ENCODE data around the gene RGS3. TPM values are rescaled to one million over a fixed set of nuclear protein-coding genes. Genes with fewer than 3 reads are reported as not detected.
"Not testable (repeated sequence)": the region's sequence is repeated elsewhere in the genome, so short reads cannot be mapped to it uniquely, and the experiment has no call there.

The RGS3 gene
- 10 to 100 TPM in 7 of 8 experiments, 1 to 10 TPM in 1; 5.7 to 82.3 (median 50.6) TPM for total RNA-seq

GRCh38 chr9:113463418-113464285 is at the start of gene RGS3:
Gene RGS3 (plus strand): TSS chr9:113463727. CDS start chr9:113463803, 76 bp downstream.
- peak in 6 of 8 experiments; percentile 27 to 98 (median 97) for ATAC-seq (replicated peaks in 6 of 8)
- WGBS, 10 experiments, result 10 to 94% (median 58%) methylated on average over 1 to 7 of the region's 55 CpGs; no CpG with 5 or more reads in 4 of the 10 experiments
- Histone ChIP-seq H3K4me1 (replicated peaks in 1 of 2) (peaks cover 29 to 33% of the 10 kb centered on the region in 2 donors), H3K4me3 (peak within 1 kb of the TSS; percentile 23 to 39 (median 35)), H3K27ac (no peak within 1 kb of the TSS)
- in situ Hi-C loops (cut with MboI; ENCODE audit: low pct_unique_long_range_greater_than_20kb in 2 of 9, low sequenced_read_pairs in 9 of 9, unreplicated experiment in 9 of 9), result loop anchor here in 3 of 9 experiments (25.0 kb wide), 2 partner anchors 124 to 199 kb away; no protein-coding TSS in a partner anchor

DNA sequence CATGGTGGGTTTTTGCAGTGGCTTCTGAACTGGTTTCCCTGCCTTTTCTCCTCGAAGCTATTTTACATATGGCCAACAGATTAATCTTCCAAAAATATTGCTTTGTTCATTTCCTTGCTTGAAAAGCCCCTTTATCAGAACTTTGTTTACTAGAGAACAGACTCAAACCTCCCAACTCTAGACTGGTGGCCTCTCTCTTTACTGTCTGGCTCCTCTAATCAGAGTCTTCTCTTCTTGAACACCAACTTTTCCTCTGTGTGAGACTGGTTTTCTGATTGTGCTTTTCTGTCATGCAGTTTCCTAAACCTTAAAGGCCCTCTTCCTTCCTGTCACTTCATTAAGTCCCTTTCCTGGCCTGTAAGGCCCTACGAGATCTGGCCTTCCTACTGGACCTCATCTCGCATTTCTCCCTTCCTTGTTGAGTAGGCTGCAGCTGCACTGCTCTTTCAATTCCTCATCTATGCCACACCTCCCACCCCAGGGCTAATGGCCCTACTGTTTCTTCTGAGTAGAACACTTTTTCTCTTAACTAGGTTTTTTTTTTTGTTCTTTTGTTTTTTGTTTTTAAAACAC is 47.3 kb upstream of the RGS3 start:
- Histone ChIP-seq H3K4me3 (no peak overlapping the region), H3K27ac (no peak overlapping the region), H3K4me1 (replicated peaks in 1 of 2) (peaks cover 4 to 6% of the 10 kb centered on the region in 2 donors)
- in situ Hi-C loops (cut with MboI; ENCODE audit: low pct_unique_long_range_greater_than_20kb in 2 of 9, low sequenced_read_pairs in 9 of 9, unreplicated experiment in 9 of 9), result no loop called here
- peak in 2 of 8 experiments; percentile 78 to 85 for ATAC-seq (replicated peaks in 6 of 8)
- WGBS, 10 experiments, result 0 to 73% (median 60%) methylated on average over 1 to 3 of the region's 3 CpGs; no CpG with 5 or more reads in 1 of the 10 experiments

DNA sequence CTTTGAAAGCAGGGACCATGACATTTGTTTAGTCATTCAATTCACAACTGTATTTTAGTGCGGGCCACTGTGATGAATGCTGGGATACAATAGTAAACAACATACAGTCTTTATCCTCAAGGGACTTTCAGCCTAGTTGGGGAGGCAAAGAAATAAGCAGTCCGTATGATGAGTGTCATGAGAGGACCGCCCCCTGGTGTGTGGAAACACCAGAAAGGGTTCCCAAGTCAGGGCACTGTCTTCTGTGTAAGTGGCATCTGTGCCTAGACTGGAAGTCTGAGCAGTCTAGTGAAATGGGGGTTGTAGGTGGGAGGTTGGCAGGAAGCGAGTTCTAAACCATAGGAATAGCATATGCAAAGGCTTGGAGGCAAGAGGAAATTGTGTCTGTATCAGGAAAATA is 46.2 kb upstream of the RGS3 start:
- Histone ChIP-seq H3K4me1 (replicated peaks in 1 of 2) (no peaks in the 10 kb centered on the region), H3K4me3 (no peak overlapping the region), H3K27ac (no peak overlapping the region)
- in situ Hi-C loops (cut with MboI; ENCODE audit: low pct_unique_long_range_greater_than_20kb in 2 of 9, low sequenced_read_pairs in 9 of 9, unreplicated experiment in 9 of 9), result no loop called here
- WGBS, 10 experiments, result 57 to 100% (median 91%) methylated on average over 1 to 4 of the region's 4 CpGs
- no peak for ATAC-seq (replicated peaks in 6 of 8)

- H3K4me3 ChIP-seq, result no peak overlapping the region
- no peak overlapping the region for H3K27ac ChIP-seq
- 33 to 100% (median 73%) methylated on average over 1 to 3 of the region's 3 CpGs for WGBS, 10 experiments
- in situ Hi-C loops (cut with MboI; ENCODE audit: low pct_unique_long_range_greater_than_20kb in 2 of 9, low sequenced_read_pairs in 9 of 9, unreplicated experiment in 9 of 9), result no loop called here
- no peaks in the 10 kb centered on the region for H3K4me1 ChIP-seq (replicated peaks in 1 of 2)
- ATAC-seq (replicated peaks in 6 of 8), result no peak
Measured at GRCh38 chr9:113421726-113422125, 41.8 kb upstream of the RGS3 start.

- ATAC-seq (replicated peaks in 6 of 8), result peak in 1 of 8 experiments; percentile 43
- in situ Hi-C loops (cut with MboI; ENCODE audit: low pct_unique_long_range_greater_than_20kb in 2 of 9, low sequenced_read_pairs in 9 of 9, unreplicated experiment in 9 of 9), result loop anchor here in 2 of 9 experiments (25.0 kb wide), 2 partner anchors 162 to 237 kb away; no protein-coding TSS in a partner anchor
- H3K4me3 ChIP-seq, result no peak overlapping the region
- H3K4me1 ChIP-seq (replicated peaks in 1 of 2), result no peaks in the 10 kb centered on the region
- H3K27ac ChIP-seq, result no peak overlapping the region
- 0 to 65% (median 33%) methylated on average over 1 to 2 of the region's 2 CpGs; no CpG with 5 or more reads in 2 of the 10 experiments for WGBS, 10 experiments
Measured at GRCh38 chr9:113425072-113425471, 38.5 kb upstream of the RGS3 start.

DNA sequence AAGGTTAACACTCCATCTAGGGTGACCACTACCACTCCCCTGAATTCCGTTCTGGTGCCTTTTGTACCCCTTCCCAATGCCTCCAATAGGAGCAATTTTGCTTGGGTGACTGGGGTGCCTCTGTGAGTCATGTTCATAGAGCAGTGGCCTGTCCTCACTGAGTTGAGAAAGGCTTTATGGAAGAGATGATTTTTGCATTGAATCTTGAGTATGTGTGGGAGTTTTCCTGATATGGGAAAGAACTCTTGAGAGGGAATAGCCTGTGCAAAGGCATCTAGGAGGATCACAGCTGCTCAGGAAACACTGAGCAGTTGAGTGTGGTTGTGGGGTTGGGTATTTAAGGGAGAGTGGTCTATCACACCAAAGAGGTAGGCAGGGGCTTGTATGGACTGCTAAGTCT is 36.8 kb upstream of the RGS3 start:
- ATAC-seq (replicated peaks in 6 of 8), result no peak
- no peaks in the 10 kb centered on the region for H3K4me1 ChIP-seq (replicated peaks in 1 of 2)
- no peak overlapping the region for H3K27ac ChIP-seq
- H3K4me3 ChIP-seq, result no peak overlapping the region
- WGBS, 10 experiments, result 0 to 100% (median 93%) methylated on average over 1 of the region's 1 CpG; no CpG with 5 or more reads in 6 of the 10 experiments
- in situ Hi-C loops (cut with MboI; ENCODE audit: low pct_unique_long_range_greater_than_20kb in 2 of 9, low sequenced_read_pairs in 9 of 9, unreplicated experiment in 9 of 9), result loop anchor here in 2 of 9 experiments (25.0 kb wide), 2 partner anchors 161 to 236 kb away; no protein-coding TSS in a partner anchor

GRCh38 chr9:113427629-113428028 is 35.9 kb upstream of the RGS3 start:
- peak in 2 of 8 experiments; percentile 24 to 66 for ATAC-seq (replicated peaks in 6 of 8)
- Histone ChIP-seq H3K27ac (no peak overlapping the region), H3K4me3 (no peak overlapping the region), H3K4me1 (replicated peaks in 1 of 2) (no peaks in the 10 kb centered on the region)
- in situ Hi-C loops (cut with MboI; ENCODE audit: low pct_unique_long_range_greater_than_20kb in 2 of 9, low sequenced_read_pairs in 9 of 9, unreplicated experiment in 9 of 9), result loop anchor here in 2 of 9 experiments (25.0 kb wide), 2 partner anchors 160 to 235 kb away; no protein-coding TSS in a partner anchor
- WGBS, 10 experiments, result 29 to 100% (median 89%) methylated on average over 1 to 2 of the region's 2 CpGs; no CpG with 5 or more reads in 2 of the 10 experiments

DNA sequence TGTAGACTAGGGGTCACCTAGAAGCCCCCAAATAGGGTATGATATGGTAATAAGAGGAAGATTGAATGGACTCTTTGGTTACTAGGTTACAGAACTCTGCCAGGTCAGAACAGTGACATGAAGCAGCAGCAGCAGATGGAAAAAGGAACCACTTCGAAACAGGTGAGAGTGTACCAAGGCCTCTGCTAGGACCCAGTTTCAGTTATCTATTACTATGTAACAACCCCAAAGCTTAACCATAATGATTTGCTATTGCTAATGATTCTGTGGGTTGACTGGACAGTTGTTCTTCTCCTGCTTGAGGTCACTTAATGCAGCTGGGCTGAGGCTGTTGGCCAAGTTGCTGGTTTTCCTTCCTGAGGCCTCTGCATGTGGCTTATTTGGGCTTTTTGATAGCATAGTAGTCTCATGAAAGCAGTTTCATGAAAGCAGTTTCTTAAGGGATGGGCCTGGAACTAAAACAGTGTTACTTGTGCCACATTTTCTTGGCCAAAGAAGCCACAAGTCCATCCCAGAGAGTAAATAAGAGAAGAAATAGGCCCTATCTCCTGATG is 35.4 kb upstream of the RGS3 start:
- in situ Hi-C loops (cut with MboI; ENCODE audit: low pct_unique_long_range_greater_than_20kb in 2 of 9, low sequenced_read_pairs in 9 of 9, unreplicated experiment in 9 of 9), result loop anchor here in 2 of 9 experiments (25.0 kb wide), 2 partner anchors 159 to 234 kb away; no protein-coding TSS in a partner anchor
- ATAC-seq (replicated peaks in 6 of 8), result no peak
- WGBS, 10 experiments, result 40 to 100% (median 81%) methylated on average over 1 of the region's 1 CpG; no CpG with 5 or more reads in 4 of the 10 experiments
- no peaks in the 10 kb centered on the region for H3K4me1 ChIP-seq (replicated peaks in 1 of 2)
- no peak overlapping the region for H3K4me3 ChIP-seq
- no peak overlapping the region for H3K27ac ChIP-seq

DNA sequence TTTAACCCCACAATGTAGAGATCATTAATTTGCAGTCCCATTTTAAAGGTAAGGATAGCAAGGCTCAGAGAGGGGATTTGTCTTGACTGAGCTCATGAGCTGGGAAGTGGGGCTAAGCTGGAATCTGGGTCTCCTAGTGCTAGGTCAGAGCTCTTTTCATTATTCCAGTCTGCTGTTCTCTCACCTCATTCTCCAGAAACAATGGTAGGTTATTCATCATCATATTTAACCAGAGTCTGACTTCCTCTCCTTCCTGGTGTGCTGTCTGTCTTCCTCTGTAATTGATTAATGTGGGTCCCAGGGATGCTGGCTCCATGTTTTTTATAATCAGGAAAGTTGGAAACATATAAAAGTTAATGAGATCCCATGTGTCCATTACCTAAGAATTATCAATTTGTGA is 32.3 kb upstream of the RGS3 start:
- in situ Hi-C loops (cut with MboI; ENCODE audit: low pct_unique_long_range_greater_than_20kb in 2 of 9, low sequenced_read_pairs in 9 of 9, unreplicated experiment in 9 of 9), result loop anchor here in 2 of 9 experiments (25.0 kb wide), 2 partner anchors 156 to 231 kb away; no protein-coding TSS in a partner anchor
- ATAC-seq (replicated peaks in 6 of 8), result no peak

GRCh38 chr9:113436728-113437515 is 26.6 kb upstream of the RGS3 start:
- ATAC-seq (replicated peaks in 6 of 8), result no peak
- in situ Hi-C loops (cut with MboI; ENCODE audit: low pct_unique_long_range_greater_than_20kb in 2 of 9, low sequenced_read_pairs in 9 of 9, unreplicated experiment in 9 of 9), result loop anchor here in 2 of 9 experiments (25.0 kb wide), 2 partner anchors 150 to 225 kb away; no protein-coding TSS in a partner anchor
- no peaks in the 10 kb centered on the region for H3K4me1 ChIP-seq (replicated peaks in 1 of 2)
- H3K4me3 ChIP-seq, result no peak overlapping the region
- 0 to 83% (median 73%) methylated on average over 1 to 4 of the region's 4 CpGs; no CpG with 5 or more reads in 1 of the 10 experiments for WGBS, 10 experiments
- H3K27ac ChIP-seq, result no peak overlapping the region

More for the DNA sequence above, 32.3 kb upstream of the RGS3 start:
- Histone ChIP-seq H3K4me1 (replicated peaks in 1 of 2) (no peaks in the 10 kb centered on the region), H3K27ac (no peak overlapping the region), H3K4me3 (no peak overlapping the region)

DNA sequence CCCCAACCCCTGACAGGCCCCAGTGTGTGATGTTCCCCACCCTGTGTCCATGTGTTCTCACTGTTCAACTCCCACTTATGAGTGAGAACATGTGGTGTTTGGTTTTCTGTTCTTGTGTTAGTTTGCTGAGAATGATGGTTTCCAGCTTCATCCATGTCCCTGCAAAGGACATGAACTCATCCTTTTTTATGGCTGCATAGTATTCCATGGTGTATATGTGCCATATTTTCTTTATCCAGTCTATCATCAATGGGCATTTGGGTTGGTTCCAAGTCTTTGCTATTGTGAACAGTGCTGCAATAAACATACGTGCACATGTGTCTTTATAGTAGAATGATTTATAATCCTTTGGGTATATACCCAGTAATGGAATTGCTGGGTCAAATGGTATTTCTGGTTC is 25.8 kb upstream of the RGS3 start:
- not testable (repeated sequence) for H3K27ac ChIP-seq; H3K4me3 ChIP-seq; ATAC-seq (replicated peaks in 6 of 8); H3K4me1 ChIP-seq (replicated peaks in 1 of 2)
- in situ Hi-C loops (cut with MboI; ENCODE audit: low pct_unique_long_range_greater_than_20kb in 2 of 9, low sequenced_read_pairs in 9 of 9, unreplicated experiment in 9 of 9), result loop anchor here in 2 of 9 experiments (25.0 kb wide), 2 partner anchors 150 to 225 kb away; no protein-coding TSS in a partner anchor
- WGBS, 10 experiments, result no CpG with 5 or more reads among the region's 1 CpG

GRCh38 chr9:113444736-113445135 is 18.8 kb upstream of the RGS3 start:
- Histone ChIP-seq H3K4me1 (replicated peaks in 1 of 2) (peaks cover 6 to 11% of the 10 kb centered on the region in 2 donors), H3K27ac (no peak overlapping the region), H3K4me3 (no peak overlapping the region)
- in situ Hi-C loops (cut with MboI; ENCODE audit: low pct_unique_long_range_greater_than_20kb in 2 of 9, low sequenced_read_pairs in 9 of 9, unreplicated experiment in 9 of 9), result loop anchor here in 3 of 9 experiments (5.0 to 25.0 kb wide), 3 partner anchors 143 to 218 kb away; no protein-coding TSS in a partner anchor
- WGBS, 10 experiments, result 20 to 100% (median 76%) methylated on average over 1 to 2 of the region's 2 CpGs; no CpG with 5 or more reads in 3 of the 10 experiments
- ATAC-seq (replicated peaks in 6 of 8), result no peak
